HG03103 (cell line): Measurements from ENCODE around the gene SRPX2.

Experiments
- ATAC-seq: cut with Tn5 transposase; IDR thresholded peaks from one replicate; pipeline ENCODE4 v1.9.1; 2021; ENCODE audit warnings: low read depth; ENCODE audit not compliant: unreplicated experiment

SRPX2 gene, protein sequence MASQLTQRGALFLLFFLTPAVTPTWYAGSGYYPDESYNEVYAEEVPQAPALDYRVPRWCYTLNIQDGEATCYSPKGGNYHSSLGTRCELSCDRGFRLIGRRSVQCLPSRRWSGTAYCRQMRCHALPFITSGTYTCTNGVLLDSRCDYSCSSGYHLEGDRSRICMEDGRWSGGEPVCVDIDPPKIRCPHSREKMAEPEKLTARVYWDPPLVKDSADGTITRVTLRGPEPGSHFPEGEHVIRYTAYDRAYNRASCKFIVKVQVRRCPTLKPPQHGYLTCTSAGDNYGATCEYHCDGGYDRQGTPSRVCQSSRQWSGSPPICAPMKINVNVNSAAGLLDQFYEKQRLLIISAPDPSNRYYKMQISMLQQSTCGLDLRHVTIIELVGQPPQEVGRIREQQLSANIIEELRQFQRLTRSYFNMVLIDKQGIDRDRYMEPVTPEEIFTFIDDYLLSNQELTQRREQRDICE

DNA sequence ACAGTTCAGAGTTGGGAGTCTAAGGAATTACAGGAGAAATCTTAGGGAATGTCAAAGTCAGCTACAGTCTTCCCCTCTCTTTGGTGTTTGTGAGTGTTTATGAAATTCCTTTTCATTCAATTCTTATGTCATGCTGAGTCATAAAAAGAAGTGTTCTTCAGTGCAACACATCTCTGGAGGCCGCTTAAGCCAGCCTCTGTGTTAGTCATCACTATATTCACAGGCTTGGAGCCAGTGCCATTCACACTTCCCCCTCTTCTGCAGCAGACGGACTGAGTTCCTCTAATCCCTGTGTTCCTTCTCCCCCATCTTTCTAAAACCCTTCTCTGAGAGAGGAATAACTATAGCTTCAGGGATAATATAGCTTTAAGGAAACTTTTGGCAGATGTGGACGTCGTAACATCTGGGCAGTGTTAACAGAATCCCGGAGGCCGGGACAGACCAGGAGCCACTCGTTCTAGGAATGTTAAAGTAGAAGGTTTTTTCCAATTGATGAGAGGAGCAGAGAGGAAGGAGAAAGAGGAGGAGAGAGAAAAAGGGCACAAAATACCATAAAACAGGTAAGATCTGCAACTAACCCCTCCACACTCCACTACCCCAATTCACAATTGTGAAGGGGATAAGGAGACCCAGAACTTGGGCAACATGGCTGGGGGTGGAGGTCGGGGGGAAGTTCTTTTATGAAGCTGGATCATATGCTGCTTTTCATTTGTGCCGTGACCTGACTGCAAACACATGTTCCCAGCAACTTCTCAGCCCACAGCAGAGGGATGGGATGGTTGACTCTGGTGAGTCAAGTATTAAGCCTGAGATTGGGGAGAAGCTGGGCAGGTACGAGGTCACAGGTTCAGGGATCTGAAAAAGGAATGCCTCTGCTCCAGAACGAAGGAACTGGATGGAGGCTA, at the start of gene SRPX2:
TSS of gene SRPX2 (plus strand) at position 244 of the 905 bp plus-strand sequence. CDS start 2,124 bp downstream, outside the sequence.
- no peak for ATAC-seq

DNA sequence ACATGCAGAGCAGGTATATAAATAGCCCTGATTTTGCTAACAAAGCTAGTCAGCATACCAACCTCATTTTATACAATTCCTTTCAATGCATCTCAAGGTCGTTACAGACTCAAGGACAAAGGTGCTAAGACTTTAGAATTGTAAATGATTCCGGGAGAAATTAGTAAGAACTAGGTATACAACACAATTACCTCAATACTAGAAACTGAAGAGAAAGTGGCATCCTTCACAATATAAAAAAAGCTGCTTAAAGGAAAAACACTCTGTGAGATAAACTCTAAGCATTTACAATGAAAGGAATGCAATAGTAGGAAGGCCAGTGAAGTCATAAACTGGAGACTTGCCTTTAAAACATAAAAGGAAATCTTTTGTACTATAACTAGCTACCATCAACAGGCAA, 47.4 kb upstream of the SRPX2 start:
- no peak for ATAC-seq

DNA sequence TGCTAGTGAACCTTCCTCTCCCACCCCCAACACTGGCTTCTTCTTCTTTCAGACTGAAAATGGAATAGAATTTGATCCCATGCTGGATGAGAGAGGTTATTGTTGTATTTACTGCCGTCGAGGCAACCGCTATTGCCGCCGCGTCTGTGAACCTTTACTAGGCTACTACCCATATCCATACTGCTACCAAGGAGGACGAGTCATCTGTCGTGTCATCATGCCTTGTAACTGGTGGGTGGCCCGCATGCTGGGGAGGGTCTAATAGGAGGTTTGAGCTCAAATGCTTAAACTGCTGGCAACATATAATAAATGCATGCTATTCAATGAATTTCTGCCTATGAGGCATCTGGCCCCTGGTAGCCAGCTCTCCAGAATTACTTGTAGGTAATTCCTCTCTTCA, 44.5 kb upstream of the SRPX2 start:
- no peak for ATAC-seq

DNA sequence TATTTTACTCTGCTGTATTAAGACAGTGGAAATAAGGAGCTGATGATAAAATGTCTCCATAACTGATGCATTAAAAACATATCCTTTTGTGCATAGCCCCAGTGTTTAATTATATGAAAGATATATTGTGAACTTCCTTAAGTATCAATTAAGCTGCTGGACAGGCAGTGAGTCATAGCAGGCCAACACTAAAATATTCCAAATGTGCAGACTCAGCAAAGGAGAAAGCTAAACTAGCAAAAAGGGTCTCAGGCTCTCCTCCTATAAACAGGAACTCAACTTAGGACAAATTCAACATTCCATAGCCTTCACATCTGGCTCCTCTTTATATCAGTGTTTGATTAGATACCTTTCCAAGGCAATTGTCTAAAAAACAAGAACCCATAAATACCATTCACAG, 43.7 kb upstream of the SRPX2 start:
- no peak for ATAC-seq

DNA sequence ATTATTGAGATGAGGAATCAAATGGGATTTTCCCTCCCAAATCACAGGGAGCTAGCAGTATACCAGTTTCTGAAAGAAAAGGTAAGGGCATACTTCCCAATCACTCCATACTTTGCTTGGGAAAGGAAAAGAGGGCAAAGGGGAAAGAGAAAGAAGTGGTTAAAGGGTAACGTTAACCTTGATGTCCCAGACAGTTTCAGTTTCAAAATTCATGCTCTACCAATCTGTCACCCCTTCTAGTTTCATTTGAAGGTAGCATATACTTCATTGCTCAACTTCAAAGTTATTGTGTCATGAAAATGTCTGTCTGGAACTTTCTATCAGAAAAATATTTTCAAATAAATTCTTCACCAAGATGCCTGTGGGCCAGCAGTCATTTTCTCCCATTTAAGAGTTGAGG, 43.2 kb upstream of the SRPX2 start:
- no peak for ATAC-seq

DNA sequence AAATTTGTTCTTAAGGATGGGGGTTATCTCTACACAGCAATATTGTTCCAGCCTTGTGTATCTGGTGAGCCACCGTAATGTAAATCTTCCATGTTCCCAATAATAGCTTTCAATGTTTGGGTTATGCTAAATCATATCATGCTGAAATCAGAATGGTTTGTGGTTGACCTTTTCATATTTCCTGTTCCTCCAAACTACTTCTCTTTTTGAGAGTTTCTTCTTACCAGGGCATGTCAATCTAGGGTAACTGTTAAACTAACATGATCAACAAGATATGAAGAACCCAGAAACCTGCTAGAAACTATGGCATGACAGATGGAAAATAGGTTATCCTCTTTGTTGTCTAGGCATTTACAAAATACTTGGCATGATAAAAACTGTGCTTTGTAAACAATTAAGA, 37.2 kb upstream of the SRPX2 start:
- no peak for ATAC-seq

DNA sequence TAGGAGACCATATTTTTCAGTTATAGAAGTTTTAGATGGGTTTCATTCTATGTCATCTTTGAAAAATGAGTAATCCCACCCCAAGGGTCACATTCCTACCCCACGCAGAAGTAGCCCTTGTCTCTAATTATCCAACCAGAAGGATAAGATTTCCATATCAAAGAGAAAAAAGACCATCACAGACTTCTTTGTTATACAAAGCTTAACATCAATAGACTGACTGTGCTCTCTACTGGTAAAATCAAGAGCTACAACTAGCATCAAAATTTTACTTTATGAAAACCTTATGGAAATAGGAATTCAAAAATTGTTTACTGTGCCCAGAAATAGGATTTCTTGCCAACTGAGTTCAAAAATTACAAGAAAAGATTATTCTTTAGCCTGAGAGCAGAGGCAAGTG, 34.4 kb upstream of the SRPX2 start:
- no peak for ATAC-seq

DNA sequence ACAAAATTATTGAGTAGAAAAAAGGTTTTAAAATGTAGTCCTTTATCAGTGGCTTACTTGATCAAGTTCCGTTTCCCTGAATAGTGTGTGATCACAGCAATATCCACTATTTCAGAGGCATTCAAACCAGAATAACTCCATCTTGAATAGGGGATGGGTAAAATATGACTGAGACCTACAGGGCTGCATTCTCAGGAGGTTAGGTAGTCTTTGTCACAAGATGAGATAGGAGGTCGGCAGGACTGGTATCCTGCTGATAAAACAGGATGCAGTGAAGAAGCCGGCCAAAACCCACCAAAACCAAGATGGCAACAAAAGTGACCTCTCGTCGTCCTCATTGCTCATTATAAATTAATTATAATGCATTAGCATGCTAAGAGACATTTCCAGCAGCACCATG, 32.0 kb upstream of the SRPX2 start:
- no peak for ATAC-seq

DNA sequence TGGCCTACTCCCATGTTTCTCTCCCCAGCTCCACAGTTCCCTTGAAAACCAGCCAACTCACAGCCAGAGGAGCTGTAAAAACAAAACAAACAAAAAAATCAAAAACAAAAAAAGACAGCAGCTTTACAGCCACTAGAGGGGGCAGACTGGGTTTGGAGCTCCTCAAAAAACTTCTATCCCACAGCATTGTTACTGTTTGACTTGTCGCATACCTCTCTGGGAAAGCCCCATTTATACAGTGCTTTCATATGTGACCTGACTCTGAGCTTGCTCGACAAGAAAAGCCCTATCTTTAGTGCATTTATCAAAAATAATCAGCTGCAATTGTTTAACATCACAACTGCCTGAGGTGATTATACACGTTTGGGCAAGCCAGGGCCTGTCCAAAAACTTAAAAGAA, 29.0 kb upstream of the SRPX2 start:
- peak; percentile 99 for ATAC-seq

DNA sequence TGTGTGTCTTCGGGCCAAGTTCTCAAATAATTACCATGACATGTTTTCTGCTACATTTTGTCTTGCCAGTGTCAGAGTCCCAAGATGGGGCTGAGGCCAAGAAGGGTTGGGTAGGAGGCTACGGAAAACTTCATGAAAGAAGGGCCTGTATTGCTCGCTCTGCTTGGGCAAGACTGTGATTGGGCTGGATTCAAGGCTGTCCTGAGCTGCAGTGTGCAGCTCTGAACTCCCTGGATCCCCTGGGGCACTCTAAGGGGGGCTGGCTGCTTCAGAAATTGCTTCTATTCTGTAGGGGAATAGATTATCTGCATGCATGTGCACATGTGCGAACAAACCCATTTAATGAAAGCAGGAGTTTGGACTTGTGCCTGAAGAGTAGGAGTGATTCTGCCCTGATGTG, 21.0 kb upstream of the SRPX2 start:
- ATAC-seq = no peak

DNA sequence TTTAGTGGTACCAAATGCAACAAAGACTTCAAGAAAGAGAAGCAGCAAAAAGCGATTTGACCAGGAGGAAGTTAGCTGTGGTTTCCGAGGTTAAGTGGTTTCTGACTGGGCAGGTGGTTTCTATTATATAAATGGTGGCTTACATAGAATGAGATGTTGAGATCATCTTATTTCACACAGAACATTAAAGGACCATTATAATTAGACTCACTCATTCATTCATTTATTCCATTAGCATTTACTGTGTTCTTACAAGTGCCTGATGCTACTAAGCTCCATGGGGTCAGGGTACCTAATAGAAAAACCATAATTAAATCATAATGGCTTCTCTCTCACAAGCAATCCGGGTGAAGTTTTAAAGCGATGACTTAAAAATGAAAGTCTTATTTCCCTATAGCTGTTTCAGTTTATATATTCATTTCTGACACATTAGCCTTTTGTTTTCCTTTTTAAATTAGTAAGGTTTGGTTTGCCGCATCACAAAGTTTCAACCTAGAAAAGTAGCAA, 18.0 kb upstream of the SRPX2 start:
- ATAC-seq = peak; percentile 88

DNA sequence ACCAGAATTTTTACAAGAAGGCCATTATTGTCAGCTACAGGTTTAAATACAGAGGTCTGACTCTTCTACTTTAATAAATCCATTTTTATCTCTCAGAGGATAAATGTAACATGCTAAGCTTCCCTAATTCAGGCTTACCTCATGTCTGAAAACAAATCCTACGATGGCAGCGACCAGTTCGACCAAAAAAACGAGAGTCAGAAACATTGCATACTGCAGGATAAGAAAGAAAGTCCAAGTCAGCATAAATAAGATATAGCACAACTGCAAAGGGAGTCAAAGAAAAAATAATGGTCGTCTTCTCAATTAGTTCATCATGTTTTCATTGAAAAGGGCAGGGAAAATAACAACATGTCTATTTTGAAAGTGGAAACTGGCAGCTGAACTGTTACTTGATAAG, 9.0 kb upstream of the SRPX2 start:
- ATAC-seq = no peak

DNA sequence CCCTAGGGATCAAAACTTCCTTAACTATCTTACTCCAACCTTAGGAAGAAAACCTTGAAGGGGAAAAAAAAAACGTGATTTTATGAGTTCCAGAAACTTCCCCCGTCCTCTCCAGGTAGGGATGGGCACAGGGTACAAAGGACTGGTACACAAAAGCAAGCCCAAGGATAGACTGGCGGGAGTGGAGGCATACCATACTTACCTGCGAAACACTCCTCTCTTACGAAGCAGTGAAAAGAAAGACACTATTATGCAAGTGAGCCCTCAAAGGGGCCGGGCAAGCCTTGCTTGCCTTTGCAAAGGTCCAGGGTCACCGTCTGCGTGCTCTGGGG, 8.0 kb upstream of the SRPX2 start:
- ATAC-seq = no peak

DNA sequence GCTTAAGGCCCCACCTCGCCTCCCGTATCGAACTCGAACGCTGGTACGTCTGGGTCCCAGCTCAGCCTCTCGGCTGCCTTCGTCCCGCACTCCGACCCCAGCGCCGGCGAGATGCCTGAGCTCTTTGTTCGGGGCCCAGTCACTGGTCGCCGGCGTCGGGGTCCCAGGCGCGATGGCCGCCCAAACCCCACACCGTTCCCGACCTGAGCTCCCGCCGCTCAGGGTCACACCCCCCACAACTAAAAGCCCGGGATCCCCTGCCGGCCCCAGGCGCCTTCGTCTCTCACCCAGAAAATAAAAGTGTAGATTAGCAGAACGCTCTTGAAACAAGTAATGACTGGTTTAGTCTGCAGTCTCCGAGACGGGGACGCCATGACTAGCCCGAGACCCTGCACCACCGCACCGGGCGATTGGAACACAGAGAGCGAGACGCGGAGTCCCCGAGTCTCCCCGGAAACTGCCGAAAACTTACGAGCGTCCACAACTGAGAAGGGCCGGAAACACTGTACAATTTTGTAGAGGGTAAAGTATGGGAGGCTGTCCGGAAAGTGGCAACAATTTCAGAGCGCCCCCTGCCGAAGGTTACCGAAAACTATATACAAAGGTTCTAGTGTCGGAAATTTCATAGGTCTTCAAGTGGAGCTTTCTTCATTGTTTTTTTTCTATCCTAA, 7.5 kb upstream of the SRPX2 start, which contains the start of gene TSPAN6:
TSS of gene TSPAN6 (minus strand) at position 486 of the 671 bp plus-strand sequence. CDS start at position 374, 112 bp downstream.
- ATAC-seq = peak; percentile 96

DNA sequence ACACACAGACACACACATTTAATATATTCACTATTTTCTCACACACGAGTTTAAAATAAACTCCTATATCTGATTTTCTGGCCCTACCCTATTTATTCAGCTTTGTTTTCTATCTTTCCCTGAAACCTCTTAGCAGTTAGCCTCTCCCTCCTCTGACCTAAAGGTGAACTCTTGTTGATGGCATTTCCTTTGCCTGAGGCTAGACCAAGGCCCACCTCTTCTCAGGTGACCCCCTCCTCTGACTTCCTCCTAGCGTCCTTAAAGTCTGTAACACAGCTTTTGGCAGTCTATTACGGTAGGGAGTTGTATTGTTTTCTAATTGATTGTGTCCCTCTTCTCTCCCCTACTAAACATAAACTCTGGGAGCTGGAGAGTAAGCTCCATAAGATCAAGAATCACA, 1.7 kb upstream of the SRPX2 start:
- no peak for ATAC-seq

DNA sequence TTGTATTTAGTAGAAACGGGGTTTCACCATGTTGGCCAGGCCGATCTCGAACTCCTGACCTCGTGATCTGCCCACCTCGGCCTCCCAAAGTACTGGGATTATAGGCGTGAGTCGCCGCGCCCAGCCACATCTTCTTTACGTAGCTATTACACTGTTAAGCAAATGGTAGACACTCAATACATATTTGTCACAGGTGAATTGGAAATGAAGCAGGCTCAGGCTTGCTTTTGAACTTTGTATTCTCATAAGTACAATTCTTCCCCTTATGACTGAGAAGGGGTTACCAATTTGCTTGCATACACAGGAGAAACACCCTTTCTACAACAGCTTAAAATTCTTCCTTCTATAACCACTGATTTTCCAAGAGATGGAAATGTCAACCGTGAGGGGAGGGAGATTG, 787 bp upstream of the SRPX2 start:
- no peak for ATAC-seq

DNA sequence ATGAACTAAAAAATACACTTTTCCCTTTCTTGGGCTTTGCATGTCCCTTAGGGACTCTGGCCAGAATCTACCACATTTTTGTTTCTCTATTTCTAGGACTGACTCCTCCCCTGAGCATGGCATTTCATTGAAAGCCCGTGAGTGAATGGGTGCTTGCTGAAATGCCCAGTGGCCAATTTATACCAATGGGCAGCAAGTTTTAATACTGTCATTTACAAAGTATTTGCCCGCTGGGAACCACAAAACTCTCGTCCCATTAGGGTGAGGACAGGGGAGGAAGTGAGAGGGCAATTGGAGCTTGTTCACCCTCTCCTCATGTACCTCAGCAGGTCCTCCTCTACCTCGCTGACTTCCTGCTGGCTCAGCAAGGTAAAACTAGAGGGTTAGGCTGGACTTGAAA, 1.1 kb downstream of the SRPX2 start:
- no peak for ATAC-seq

DNA sequence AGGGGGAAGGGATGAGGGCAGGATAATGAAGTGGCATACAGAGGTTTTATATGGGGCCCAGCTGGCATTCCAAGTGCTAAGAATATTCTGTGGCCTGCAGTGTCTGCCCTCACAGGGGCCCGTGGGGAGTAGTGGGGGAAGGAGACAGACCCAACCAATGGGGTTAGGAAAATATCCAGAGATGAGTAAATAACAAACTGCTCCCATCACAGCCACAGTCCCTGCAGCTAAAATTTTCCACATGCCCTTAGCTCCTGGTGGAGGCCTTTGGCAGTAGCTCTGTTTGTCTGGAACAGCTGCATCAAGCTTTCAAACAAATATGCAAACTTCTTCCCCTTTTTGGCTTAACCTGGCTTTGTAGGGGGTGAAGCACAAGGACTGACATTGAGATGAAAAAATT, 3.1 kb downstream of the SRPX2 start:
- no peak for ATAC-seq

DNA sequence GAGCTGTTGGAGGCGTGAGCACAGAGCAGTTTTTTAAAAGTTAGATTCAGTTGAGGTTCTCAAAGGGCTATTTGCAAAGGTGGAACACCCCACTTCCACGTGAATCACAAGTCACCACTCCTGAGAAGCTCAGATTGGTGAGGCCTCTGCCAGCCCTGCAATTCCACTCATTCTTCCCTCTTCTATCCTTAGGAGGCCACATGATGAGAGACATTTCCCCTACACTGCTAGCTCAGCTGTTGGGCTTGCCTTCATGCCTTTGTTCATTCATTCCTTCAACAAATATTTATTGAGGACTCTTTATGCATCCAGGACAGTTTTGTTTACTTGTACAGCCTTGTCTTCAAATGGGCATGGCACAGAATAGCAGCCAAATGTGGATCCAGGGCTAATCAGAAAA, 3.7 kb downstream of the SRPX2 start:
- ATAC-seq = no peak

DNA sequence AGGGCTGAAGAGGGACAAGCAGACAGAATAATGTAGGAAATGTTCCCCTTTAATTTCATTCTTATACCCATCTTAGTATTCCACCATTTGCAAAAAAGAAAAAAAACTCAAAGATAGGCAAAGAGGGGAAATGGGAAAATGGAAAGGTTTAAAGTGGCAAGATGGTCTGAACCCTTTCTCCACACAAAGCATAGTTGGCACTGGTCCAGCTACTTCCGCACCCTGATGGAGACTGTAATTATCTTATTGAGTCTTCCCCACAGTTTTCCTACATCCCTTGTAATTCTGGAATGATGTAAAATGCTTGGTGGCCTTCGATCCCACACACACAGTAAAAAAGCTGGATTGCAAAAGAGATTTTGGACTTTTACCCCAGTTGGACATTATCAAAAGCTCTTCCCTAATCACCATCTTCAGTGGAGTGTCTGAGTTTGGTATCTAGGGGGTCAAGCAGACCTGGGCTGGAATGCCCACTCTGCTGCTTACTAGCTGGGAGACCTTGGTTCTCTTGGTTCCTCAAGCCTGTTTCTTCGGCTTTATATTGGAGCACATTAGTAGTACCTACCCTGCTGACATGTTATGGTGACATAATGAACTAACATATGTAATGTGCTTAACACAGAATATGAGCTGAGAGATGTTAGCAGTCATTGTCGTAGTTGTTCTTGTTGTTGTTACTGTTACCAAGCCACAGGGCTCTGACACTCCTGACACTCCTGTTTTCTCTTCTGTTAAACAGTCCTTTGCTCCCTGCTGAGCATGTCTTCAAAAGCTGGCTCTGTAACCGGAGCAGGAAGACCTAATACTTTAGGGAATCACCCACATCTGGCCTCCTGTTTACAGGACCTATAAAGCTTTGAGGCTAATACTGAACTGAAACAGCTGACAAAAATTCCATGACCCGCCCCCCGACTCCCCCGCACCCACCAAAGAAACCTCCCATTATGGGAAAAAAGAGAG, 4.7 kb downstream of the SRPX2 start:
- no peak for ATAC-seq
